ENCODE results near the gene SSTR5. TPM values are rescaled to one million over a fixed set of nuclear protein-coding genes. Genes with fewer than 3 reads are reported as not detected.
A peak's percentile ranks its signal among the peaks of the same experiment; 100 is the strongest.

SSTR5 gene
- total and polyA plus RNA-seq, 4 experiments from 2014 or later = not detected

DNA sequence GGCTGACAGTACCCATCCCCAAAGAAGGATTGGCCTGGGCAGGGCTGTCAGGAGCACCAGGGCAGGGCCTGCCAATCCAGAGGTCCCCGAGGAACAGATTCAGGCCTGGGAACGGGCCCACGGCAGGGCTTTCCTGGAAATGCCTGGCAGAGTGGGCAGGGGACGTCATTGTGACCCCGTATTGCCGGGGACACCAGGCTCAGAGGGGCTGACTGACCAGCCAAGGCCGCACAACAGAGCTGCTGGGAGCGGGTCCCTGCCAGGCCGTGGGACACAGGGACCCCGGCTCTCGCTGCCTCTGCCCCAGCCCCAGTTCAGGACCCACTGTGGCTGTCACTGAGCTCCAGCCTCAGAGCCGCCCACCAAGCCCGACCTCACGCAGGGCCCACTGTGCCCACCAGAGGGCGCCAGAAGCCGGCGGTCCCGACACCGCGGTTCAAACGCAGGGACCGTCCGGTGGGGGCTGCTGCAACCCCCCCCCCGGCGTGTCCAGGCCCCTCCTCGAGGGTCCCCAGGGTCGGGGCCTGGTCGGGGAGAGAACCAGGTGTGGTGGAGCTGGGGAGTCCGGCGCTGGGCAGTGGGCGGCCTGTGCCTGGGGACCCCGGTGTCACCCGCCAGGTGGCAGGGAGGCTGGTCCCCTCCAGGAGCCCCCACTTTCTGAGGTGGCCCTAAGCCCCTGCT lies 15.2 kb upstream of the SSTR5 start:
- POLR2A ChIA-PET (ENCODE audit: partially characterized antibody) = interaction anchor here (0.7 to 1.3 kb wide), 2 partner anchors 60 to 77 kb away, joined by 4 to 7 read pairs; no protein-coding TSS in a partner anchor
- intact Hi-C loops (cut with micrococcal nuclease) = no loop called here
- peaks cover 0 to 4% of the 10 kb centered on the region in 2 donors for H3K36me3 Mint-ChIP-seq

DNA sequence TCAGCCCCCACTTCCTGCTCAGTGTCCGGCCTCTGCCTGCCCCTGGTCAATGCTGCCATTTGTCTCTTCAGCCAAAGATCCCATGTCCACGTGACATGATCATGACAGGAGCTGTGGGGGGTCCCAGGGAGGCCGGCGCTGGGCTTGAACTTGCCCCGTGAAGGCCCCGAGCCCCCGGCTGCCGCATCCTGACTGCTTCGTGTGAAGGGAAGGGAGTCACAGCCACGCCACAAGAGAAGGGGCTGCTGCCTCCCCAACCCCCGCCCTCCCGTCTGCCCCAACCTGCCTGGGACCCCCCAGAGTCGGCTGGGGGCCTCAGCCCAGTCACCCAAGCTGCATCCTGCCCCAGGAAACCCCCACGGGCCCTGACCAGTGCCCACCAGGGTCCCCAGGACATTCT lies 14.3 kb upstream of the SSTR5 start:
- Histone ChIP-seq H3K36me3 (ENCODE audit: insufficient read depth, low read length) (no peaks in the 10 kb centered on the region), H3K27me3 (ENCODE audit: insufficient read depth, low read length) (no peaks in the 10 kb centered on the region), H3K4me1 (ENCODE audit: insufficient read depth, low read length) (no peaks in the 10 kb centered on the region), H3K4me3 (ENCODE audit: low read length in 2 of 2) (no peak overlapping the region), H3K27ac (ENCODE audit: low read depth, low read length) (no peak overlapping the region), H3K9me3 (ENCODE audit: control insufficient read depth in 1 of 2, low read length in 2 of 2) (no peaks in the 10 kb centered on the region)
- Mint-ChIP-seq H3K4me3 (no peak overlapping the region), H3K27ac (no peak overlapping the region), H3K4me1 (no peaks in the 10 kb centered on the region), H3K9me3 (peaks cover 0 to 7% (median 5%) of the 10 kb centered on the region in 8 donors), H3K36me3 (peaks cover 0 to 4% of the 10 kb centered on the region in 2 donors), H3K27me3 (peaks cover 0 to 2% of the 10 kb centered on the region in 2 donors)
- CTCF ChIA-PET (ENCODE audit: partially characterized antibody) = interaction anchor here (1.9 to 4.0 kb wide), 5 partner anchors 16 to 238 kb away, joined by 5 to 50 read pairs (median 7); no protein-coding TSS in a partner anchor
- intact Hi-C loops (cut with micrococcal nuclease) = no loop called here
- POLR2A ChIA-PET (ENCODE audit: partially characterized antibody) = interaction anchor here (1.3 kb wide), 1 partner anchor 61 kb away, joined by 7 read pairs; no protein-coding TSS in a partner anchor
- no peak for DNase-seq

More for the DNA sequence above, 15.2 kb upstream of the SSTR5 start:
- Histone ChIP-seq H3K4me3 (ENCODE audit: low read length in 2 of 2) (no peak overlapping the region), H3K9me3 (ENCODE audit: control insufficient read depth in 1 of 2, low read length in 2 of 2) (no peaks in the 10 kb centered on the region), H3K27ac (ENCODE audit: low read depth, low read length) (no peak overlapping the region), H3K36me3 (ENCODE audit: insufficient read depth, low read length) (no peaks in the 10 kb centered on the region), H3K27me3 (ENCODE audit: insufficient read depth, low read length) (no peaks in the 10 kb centered on the region), H3K4me1 (ENCODE audit: insufficient read depth, low read length) (no peaks in the 10 kb centered on the region)
- no peak overlapping the region for H3K27ac Mint-ChIP-seq
- H3K27me3 Mint-ChIP-seq = peaks cover 0 to 2% of the 10 kb centered on the region in 2 donors
- no peaks in the 10 kb centered on the region for H3K4me1 Mint-ChIP-seq
- CTCF ChIA-PET (ENCODE audit: partially characterized antibody) = interaction anchor here (0.7 to 4.0 kb wide), 12 partner anchors 10 to 345 kb away, joined by 3 to 50 read pairs (median 4); no protein-coding TSS in a partner anchor
- H3K9me3 Mint-ChIP-seq = peaks cover 0 to 7% (median 5%) of the 10 kb centered on the region in 8 donors
- H3K4me3 Mint-ChIP-seq = no peak overlapping the region
- peak; percentile 44 to 56 (median 48) for DNase-seq

DNA sequence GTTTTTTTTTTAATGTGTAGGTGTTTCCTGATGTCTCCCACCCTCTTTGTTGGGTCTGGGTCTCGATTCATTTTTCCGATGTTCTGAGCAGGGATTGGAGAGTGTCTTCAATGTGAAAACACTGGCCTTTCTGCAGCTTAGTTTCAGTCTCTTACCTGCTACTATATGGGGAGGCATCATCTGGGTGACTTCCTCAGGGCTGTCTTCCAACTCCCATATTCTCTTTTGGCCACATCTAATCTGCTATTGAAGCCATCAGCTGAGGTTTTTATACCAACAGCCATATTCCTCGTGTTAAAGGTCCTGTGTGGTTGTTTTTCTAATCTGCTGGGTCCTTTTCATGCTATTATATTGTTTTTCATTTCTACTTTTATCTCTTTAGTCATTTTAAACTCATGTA lies 13.2 kb upstream of the SSTR5 start:
- no peaks in the 10 kb centered on the region for H3K4me1 ChIP-seq (ENCODE audit: insufficient read depth, low read length)
- H3K27me3 ChIP-seq (ENCODE audit: insufficient read depth, low read length) = no peaks in the 10 kb centered on the region
- ChIA-PET CTCF (ENCODE audit: partially characterized antibody) (no interaction called here), POLR2A (ENCODE audit: partially characterized antibody) (no interaction called here)
- intact Hi-C loops (cut with micrococcal nuclease) = no loop called here
- peak overlapping the region in 1 of 8 donors; percentile 22 for H3K4me3 Mint-ChIP-seq
- peak overlapping the region in 1 of 7 donors; percentile 47 for H3K27ac Mint-ChIP-seq
- peaks cover 4 to 6% of the 10 kb centered on the region in 2 donors for H3K27me3 Mint-ChIP-seq
- peaks cover 0 to 4% of the 10 kb centered on the region in 2 donors for H3K36me3 Mint-ChIP-seq
- H3K4me3 ChIP-seq (ENCODE audit: low read length in 2 of 2) = no peak overlapping the region
- no peak overlapping the region for H3K27ac ChIP-seq (ENCODE audit: low read depth, low read length)
- H3K4me1 Mint-ChIP-seq = no peaks in the 10 kb centered on the region
- DNase-seq = no peak
- no peaks in the 10 kb centered on the region for H3K36me3 ChIP-seq (ENCODE audit: insufficient read depth, low read length)
- no peaks in the 10 kb centered on the region for H3K9me3 ChIP-seq (ENCODE audit: control insufficient read depth in 1 of 2, low read length in 2 of 2)
- peaks cover 0 to 7% (median 5%) of the 10 kb centered on the region in 8 donors for H3K9me3 Mint-ChIP-seq

DNA sequence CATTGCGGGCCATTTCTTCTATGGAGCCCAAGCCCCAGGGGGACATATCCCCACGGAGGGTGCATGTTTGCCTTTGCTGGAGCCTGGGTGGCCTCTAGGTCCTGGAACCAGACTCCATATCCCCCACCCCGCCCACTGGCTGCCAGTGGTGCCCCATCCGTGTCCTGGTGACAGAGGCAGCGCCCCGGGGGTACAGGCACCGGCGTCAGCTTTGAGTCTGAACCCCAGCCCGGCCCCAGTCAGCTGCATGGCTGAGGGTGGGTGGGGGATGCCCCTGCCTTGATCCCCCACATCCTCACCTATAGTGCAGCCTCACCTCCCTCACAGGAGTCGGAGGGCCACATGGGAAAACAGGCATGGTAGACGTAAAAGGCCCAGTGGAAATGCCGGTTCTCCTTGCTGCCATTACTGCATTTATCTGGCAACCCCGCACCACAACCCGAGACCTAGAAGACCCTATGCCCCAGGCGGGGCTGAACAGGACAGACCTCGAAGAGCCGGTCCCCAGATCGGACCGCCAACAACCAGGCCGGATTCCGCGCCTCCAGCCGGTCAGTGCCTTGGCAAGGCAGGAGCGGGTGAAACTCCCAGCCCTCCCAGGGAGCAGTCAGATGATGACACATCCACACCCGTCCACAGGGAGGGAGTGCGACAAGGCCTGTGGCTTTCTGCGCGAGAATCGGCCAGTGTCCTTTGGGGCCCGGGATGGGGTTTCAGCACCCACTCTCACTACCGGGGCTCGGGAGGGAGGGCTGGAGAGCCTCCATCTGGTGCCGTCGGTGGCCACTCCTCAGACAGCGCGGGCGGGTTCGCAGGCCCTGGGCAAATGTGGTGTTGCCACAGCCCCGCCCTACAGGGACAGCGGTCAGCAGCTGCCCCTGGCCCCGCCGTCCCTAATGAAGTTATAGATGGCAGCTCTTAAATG lies 11.9 kb upstream of the SSTR5 start:
- Mint-ChIP-seq H3K9me3 (peaks cover 0 to 7% (median 5%) of the 10 kb centered on the region in 8 donors), H3K27me3 (peaks cover 9% of the 10 kb centered on the region in 2 donors), H3K4me1 (no peaks in the 10 kb centered on the region), H3K4me3 (no peak overlapping the region), H3K27ac (no peak overlapping the region), H3K36me3 (peaks cover 0 to 4% of the 10 kb centered on the region in 2 donors)
- Histone ChIP-seq H3K4me1 (ENCODE audit: insufficient read depth, low read length) (no peaks in the 10 kb centered on the region), H3K27me3 (ENCODE audit: insufficient read depth, low read length) (no peaks in the 10 kb centered on the region), H3K27ac (ENCODE audit: low read depth, low read length) (no peak overlapping the region), H3K36me3 (ENCODE audit: insufficient read depth, low read length) (no peaks in the 10 kb centered on the region), H3K4me3 (ENCODE audit: low read length in 2 of 2) (no peak overlapping the region), H3K9me3 (ENCODE audit: control insufficient read depth in 1 of 2, low read length in 2 of 2) (no peaks in the 10 kb centered on the region)
- ChIA-PET CTCF (ENCODE audit: partially characterized antibody) (no interaction called here), POLR2A (ENCODE audit: partially characterized antibody) (no interaction called here)
- intact Hi-C loops (cut with micrococcal nuclease) = no loop called here
- no peak for DNase-seq

DNA sequence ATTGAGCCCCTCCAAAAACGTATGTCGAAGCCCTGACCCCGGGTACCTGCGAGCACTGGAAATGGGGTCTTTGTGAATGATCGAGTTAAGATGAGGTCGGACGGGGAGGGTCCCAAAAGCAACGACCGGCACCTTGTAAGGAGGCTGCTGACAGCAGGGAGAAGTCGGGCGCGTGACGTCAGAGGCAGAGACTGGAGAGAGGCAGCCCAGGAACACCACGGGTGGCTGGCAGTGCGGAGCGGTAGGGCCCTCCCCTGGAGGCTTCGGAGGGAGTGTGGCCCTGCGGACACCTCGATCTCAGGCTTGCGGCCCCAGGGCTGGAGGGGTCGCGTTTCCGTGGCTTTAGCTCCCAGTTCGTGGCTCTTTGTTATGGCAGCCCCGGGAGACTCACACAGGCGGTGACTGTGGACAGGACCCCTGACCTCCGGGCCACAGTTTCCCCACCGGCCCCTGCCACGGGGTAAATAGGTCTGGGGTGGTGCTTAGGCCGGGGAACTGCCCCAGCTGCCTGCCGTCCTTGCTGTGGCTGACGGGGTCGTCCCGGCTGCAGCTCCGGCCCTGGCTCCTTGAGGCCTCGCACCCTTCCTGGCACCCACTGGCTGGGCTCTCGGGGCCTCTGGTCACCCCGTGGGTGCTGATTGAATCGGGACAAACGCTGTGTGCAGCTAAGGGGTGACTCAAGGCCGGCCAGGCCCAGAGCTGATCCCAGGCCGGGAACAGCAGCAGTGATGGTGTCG lies 10.6 kb upstream of the SSTR5 start:
- H3K27ac Mint-ChIP-seq = no peak overlapping the region

DNA sequence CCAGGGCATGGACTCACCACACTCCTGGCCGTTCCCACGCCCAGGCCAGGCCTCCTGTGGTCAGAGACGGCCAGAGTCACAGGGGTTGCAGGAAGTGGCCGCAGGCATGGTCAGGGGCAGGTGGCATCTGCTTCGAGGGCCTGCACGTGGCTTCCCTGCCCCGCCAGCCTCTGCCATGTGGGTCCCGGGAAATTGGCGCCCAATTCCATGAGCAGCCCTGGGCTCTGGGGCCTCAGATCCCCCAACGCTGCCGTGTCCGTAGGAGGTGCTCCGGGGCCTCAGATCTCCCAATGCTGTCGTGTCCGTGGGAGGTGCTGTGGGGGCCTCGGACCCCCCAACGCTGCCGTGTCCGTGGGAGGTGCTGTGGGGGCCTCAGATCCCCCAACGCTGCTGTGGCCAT lies 9.7 kb upstream of the SSTR5 start:
- Histone ChIP-seq H3K9me3 (ENCODE audit: control insufficient read depth in 1 of 2, low read length in 2 of 2) (no peaks in the 10 kb centered on the region), H3K36me3 (ENCODE audit: insufficient read depth, low read length) (no peaks in the 10 kb centered on the region), H3K4me1 (ENCODE audit: insufficient read depth, low read length) (no peaks in the 10 kb centered on the region), H3K27me3 (ENCODE audit: insufficient read depth, low read length) (no peaks in the 10 kb centered on the region), H3K4me3 (ENCODE audit: low read length in 2 of 2) (no peak overlapping the region), H3K27ac (ENCODE audit: low read depth, low read length) (no peak overlapping the region)
- intact Hi-C loops (cut with micrococcal nuclease) = no loop called here
- Mint-ChIP-seq H3K27me3 (peaks cover 13 to 17% of the 10 kb centered on the region in 2 donors), H3K36me3 (peaks cover 0 to 4% of the 10 kb centered on the region in 2 donors), H3K9me3 (peaks cover 0 to 7% (median 5%) of the 10 kb centered on the region in 8 donors), H3K4me1 (peaks cover 0 to 5% (median under 1%) of the 10 kb centered on the region in 4 donors), H3K4me3 (no peak overlapping the region), H3K27ac (no peak overlapping the region)
- CTCF ChIA-PET (ENCODE audit: partially characterized antibody) = no interaction called here
- POLR2A ChIA-PET (ENCODE audit: partially characterized antibody) = no interaction called here
- no peak for DNase-seq

More for the DNA sequence above, 10.6 kb upstream of the SSTR5 start:
- H3K36me3 Mint-ChIP-seq = peaks cover 0 to 4% of the 10 kb centered on the region in 2 donors
- peaks cover 0 to 7% (median 5%) of the 10 kb centered on the region in 8 donors for H3K9me3 Mint-ChIP-seq
- H3K27me3 Mint-ChIP-seq = peaks cover 11% of the 10 kb centered on the region in 2 donors
- DNase-seq = peak in 1 of 5 donors; percentile 31
- intact Hi-C loops (cut with micrococcal nuclease) = no loop called here
- H3K27me3 ChIP-seq (ENCODE audit: insufficient read depth, low read length) = no peaks in the 10 kb centered on the region
- POLR2A ChIA-PET (ENCODE audit: partially characterized antibody) = no interaction called here
- CTCF ChIA-PET (ENCODE audit: partially characterized antibody) = no interaction called here
- H3K4me3 ChIP-seq (ENCODE audit: low read length in 2 of 2) = no peak overlapping the region
- H3K36me3 ChIP-seq (ENCODE audit: insufficient read depth, low read length) = no peaks in the 10 kb centered on the region
- H3K4me3 Mint-ChIP-seq = no peak overlapping the region
- H3K4me1 ChIP-seq (ENCODE audit: insufficient read depth, low read length) = no peaks in the 10 kb centered on the region
- no peaks in the 10 kb centered on the region for H3K9me3 ChIP-seq (ENCODE audit: control insufficient read depth in 1 of 2, low read length in 2 of 2)
- H3K4me1 Mint-ChIP-seq = no peaks in the 10 kb centered on the region
- no peak overlapping the region for H3K27ac ChIP-seq (ENCODE audit: low read depth, low read length)

Measured in CD4-positive, alpha-beta memory T cell (primary cell).